IMR-90 (cell line): Measurements from ENCODE around the gene TSACC. TPM values are rescaled to one million over a fixed set of nuclear protein-coding genes. Genes with fewer than 3 reads are reported as not detected.

Source experiments
- ATAC-seq: fragments of 200-7000 bp; cut with Tn5 transposase; 2 replicates; pipeline ENCODE4 v1.9.1; 2020; ENCODE audit warnings: low read depth, mild to moderate bottlenecking, moderate library complexity
- BruUV-seq: library from RNA; stranded (reverse); fragments of 400-500 nt; replicated peaks from 2 replicates; lab custom pipeline; 2021; lab: Mats Ljungman, UMichigan
- CTCF ChIA-PET: fragments of 300-600 bp; formaldehyde crosslinking; extraction: SDS; loops from one replicate; lab custom pipeline; 2021; ENCODE audit warnings: antibody characterized with exemption; lab: Yijun Ruan, JAX
- POLR2A ChIA-PET: fragments of 300-600 bp; sonication (Branson Sonifier 250); formaldehyde crosslinking; loops from one replicate; lab custom pipeline; 2022; ENCODE audit warnings: antibody characterized with exemption; ENCODE audit not compliant: unreplicated experiment; lab: Charles Lee
- DNase-seq: peaks from one replicate; pipeline ENCODE4 v3.0.0; 2013
- H2AFZ ChIP-seq: replicated peaks from 2 replicates; pipeline ENCODE3; 2013; ENCODE audit warnings: low read length, mild to moderate bottlenecking; ENCODE audit not compliant: poor library complexity
- H2AK5ac ChIP-seq: 2 replicates; pipeline ENCODE4 v1.6.1; 2013; ENCODE audit warnings: low read depth, low read length, inconsistent platforms
- H2AK9ac ChIP-seq: replicated peaks from 2 replicates; pipeline ENCODE3; 2013; ENCODE audit warnings: mild to moderate bottlenecking, low read depth, low read length, moderate library complexity; ENCODE audit not compliant: poor library complexity
- H2BK120ac ChIP-seq: 2 replicates; pipeline ENCODE4 v1.6.1; 2013; ENCODE audit warnings: low read depth, low read length, inconsistent platforms
- H2BK15ac ChIP-seq: 3 replicates; pipeline ENCODE4 v1.6.1; 2013; ENCODE audit warnings: low read depth, low read length, inconsistent platforms
- H2BK20ac ChIP-seq: 2 replicates; pipeline ENCODE4 v1.6.1; 2013; ENCODE audit warnings: low read depth, mild to moderate bottlenecking, inconsistent platforms, low read length, moderate library complexity
- H2BK5ac ChIP-seq: 2 replicates; pipeline ENCODE4 v1.6.1; 2013; ENCODE audit warnings: mild to moderate bottlenecking, low read depth, low read length, inconsistent platforms; ENCODE audit not compliant: poor library complexity, severe bottlenecking
- H3K14ac ChIP-seq: replicated peaks from 2 replicates; pipeline ENCODE4 v1.6.1; 2013; ENCODE audit warnings: low read depth, low read length, inconsistent platforms
- H3K18ac ChIP-seq: 2 replicates; pipeline ENCODE4 v1.6.1; 2013; ENCODE audit warnings: low read depth, low read length, control low read depth
- H3K23ac ChIP-seq: 2 replicates; pipeline ENCODE4 v1.6.1; 2013; ENCODE audit warnings: low read depth, low read length, inconsistent platforms
- H3K27ac ChIP-seq: 2 replicates; pipeline ENCODE4 v1.5.1; 2013; ENCODE audit warnings: mild to moderate bottlenecking, control low read depth, low read length; ENCODE audit not compliant: insufficient read depth
- H3K27me3 ChIP-seq: 2 replicates; pipeline ENCODE4 v1.6.1; 2013; ENCODE audit warnings: low read length; ENCODE audit not compliant: control insufficient read depth, insufficient read depth
- H3K36me3 ChIP-seq: 2 replicates; pipeline ENCODE4 v1.6.1; 2013; ENCODE audit warnings: low read length, mixed read lengths; ENCODE audit not compliant: control insufficient read depth, insufficient read depth
- H3K4ac ChIP-seq: 2 replicates; pipeline ENCODE4 v1.6.1; 2013; ENCODE audit warnings: low read depth, low read length, inconsistent platforms
- H3K4me1 ChIP-seq: 2 replicates; pipeline ENCODE4 v1.6.1; 2013; ENCODE audit warnings: low read length, mixed read lengths; ENCODE audit not compliant: control insufficient read depth, insufficient read depth
- H3K4me2 ChIP-seq: 2 replicates; pipeline ENCODE4 v1.6.1; 2013; ENCODE audit warnings: low read depth, mild to moderate bottlenecking, control low read depth, low read length, moderate library complexity
- H3K4me3 ChIP-seq: 2 replicates; pipeline ENCODE4 v1.5.1; 2013; ENCODE audit warnings: low read depth, mild to moderate bottlenecking, control low read depth, low read length, moderate library complexity; ENCODE audit not compliant: insufficient read depth
- H3K56ac ChIP-seq: 2 replicates; pipeline ENCODE4 v1.6.1; 2013; ENCODE audit warnings: low read length, inconsistent platforms; ENCODE audit not compliant: insufficient read depth; ENCODE audit errors: extremely low read depth
- H3K79me1 ChIP-seq, 2 experiments: 2 replicates each; pipeline ENCODE4 v1.6.1; 2013; ENCODE audit warnings: low read length in 2 of 2, inconsistent platforms in 1 of 2, low read depth in 1 of 2
- H3K9ac ChIP-seq: 2 replicates; pipeline ENCODE4 v1.6.1; 2013; ENCODE audit warnings: low read depth, low read length, control low read depth
- H3K9me1 ChIP-seq: 2 replicates; pipeline ENCODE4 v1.6.1; 2013; ENCODE audit warnings: low read length, inconsistent platforms; ENCODE audit not compliant: insufficient read depth
- H3K9me3 ChIP-seq: 2 replicates; pipeline ENCODE4 v1.6.1; 2013; ENCODE audit warnings: low read length; ENCODE audit not compliant: control insufficient read depth, insufficient read depth
- H4K20me1 ChIP-seq: 2 replicates; pipeline ENCODE4 v1.6.1; 2013; ENCODE audit warnings: low read length, inconsistent platforms; ENCODE audit not compliant: insufficient read depth
- H4K5ac ChIP-seq: 2 replicates; pipeline ENCODE4 v1.6.1; 2013; ENCODE audit warnings: mild to moderate bottlenecking, low read depth, low read length, control low read depth
- H4K8ac ChIP-seq, 2 experiments: 2 replicates each; pipeline ENCODE4 v1.6.1; 2013; ENCODE audit warnings: low read depth in 2 of 2, low read length in 2 of 2, control low read depth in 1 of 2, inconsistent platforms in 1 of 2
- H4K91ac ChIP-seq: 2 replicates; pipeline ENCODE4 v1.6.1; 2013; ENCODE audit warnings: low read depth, low read length, inconsistent platforms; ENCODE audit not compliant: insufficient read depth
- BHLHE40 ChIP-seq: fragments of 150-350 bp; IDR thresholded peaks from 2 replicates; pipeline ENCODE4 v1.6.1; 2016; ENCODE audit warnings: mild to moderate bottlenecking, low read depth, low read length
- CEBPB ChIP-seq: IDR thresholded peaks from 2 replicates; pipeline ENCODE4 v1.6.1; 2012; ENCODE audit warnings: low read depth, low read length, improper control_type of control experiment
- CHD1 ChIP-seq: IDR thresholded peaks from 2 replicates; pipeline ENCODE4 v1.6.1; 2012; ENCODE audit warnings: low read depth, low read length, improper control_type of control experiment
- CTCF ChIP-seq: conservative IDR thresholded peaks from 2 replicates; pipeline ENCODE4 v1.5.1; 2012; ENCODE audit warnings: mild to moderate bottlenecking, low read depth, low read length, improper control_type of control experiment
- ELK1 ChIP-seq: fragments of 150-350 bp; IDR thresholded peaks from 2 replicates; pipeline ENCODE4 v1.6.1; 2016; ENCODE audit warnings: low read depth, mild to moderate bottlenecking, low read length, moderate library complexity, borderline replicate concordance
- FOS ChIP-seq: fragments of 150-350 bp; IDR thresholded peaks from 2 replicates; pipeline ENCODE4 v1.6.1; 2016; ENCODE audit warnings: low read depth, low read length
- MAFK ChIP-seq: IDR thresholded peaks from 2 replicates; pipeline ENCODE4 v1.6.1; 2012; ENCODE audit warnings: low read depth, low read length, improper control_type of control experiment
- MAZ ChIP-seq: IDR thresholded peaks from 2 replicates; pipeline ENCODE4 v1.6.1; 2012; ENCODE audit warnings: low read depth, mild to moderate bottlenecking, low read length, improper control_type of control experiment, moderate library complexity, borderline replicate concordance
- MXI1 ChIP-seq: IDR thresholded peaks from 2 replicates; pipeline ENCODE4 v1.6.1; 2012; ENCODE audit warnings: low read depth, mild to moderate bottlenecking, low read length, moderate library complexity, borderline replicate concordance
- NFE2L2 ChIP-seq: fragments of 150-350 bp; IDR thresholded peaks from 2 replicates; pipeline ENCODE4 v1.6.1; 2016; ENCODE audit warnings: low read depth, mild to moderate bottlenecking, low read length
- POLR2A ChIP-seq: IDR thresholded peaks from 2 replicates; pipeline ENCODE4 v1.6.1; 2012; ENCODE audit warnings: mild to moderate bottlenecking, low read depth, low read length
- RAD21 ChIP-seq: IDR thresholded peaks from 2 replicates; pipeline ENCODE4 v1.6.1; 2012; ENCODE audit warnings: low read length, improper control_type of control experiment
- RCOR1 ChIP-seq: IDR thresholded peaks from 2 replicates; pipeline ENCODE4 v1.6.1; 2012; ENCODE audit warnings: mild to moderate bottlenecking, low read length, improper control_type of control experiment; ENCODE audit not compliant: insufficient replicate concordance
- RFX5 ChIP-seq: IDR thresholded peaks from 2 replicates; pipeline ENCODE4 v1.8.0; 2012; ENCODE audit warnings: low read depth, mild to moderate bottlenecking, low read length, moderate library complexity
- SMC3 ChIP-seq: fragments of 150-350 bp; IDR thresholded peaks from 2 replicates; pipeline ENCODE4 v1.6.1; 2016; ENCODE audit warnings: low read depth, mild to moderate bottlenecking, antibody characterized with exemption, low read length, moderate library complexity
- USF2 ChIP-seq: fragments of 150-350 bp; IDR thresholded peaks from 2 replicates; pipeline ENCODE4 v1.6.1; 2017; ENCODE audit warnings: mild to moderate bottlenecking, antibody characterized with exemption, low read length, low read depth
- WGBS, 2 experiments: methylation state at CpG; one replicate each; pipeline versions ENCODE4 v1.1.5 to v1.1.7; 2013; ENCODE audit warnings: missing lambda C conversion rate in 2 of 2; ENCODE audit not compliant: insufficient read length in 1 of 2; ENCODE audit errors: extremely low coverage in 2 of 2; 5-methylcytosine and 5-hydroxymethylcytosine counted together
- dilution Hi-C: fragments of 300-500 bp; cut with HindIII; formaldehyde crosslinking; loops from one replicate; pipeline ENCODE4 v1.14.3; 2018; ENCODE audit warnings: low sequenced_read_pairs; ENCODE audit not compliant: unreplicated experiment
- in situ Hi-C: fragments of 300-500 bp; cut with MboI; formaldehyde crosslinking; loops from 3 replicates; pipeline ENCODE4 v1.14.3; 2019; ENCODE audit warnings: low sequenced_read_pairs, inconsistent platforms, mixed read lengths
- intact Hi-C: fragments of 100-400 bp; cut with micrococcal nuclease; formaldehyde crosslinking; loops from 2 replicates; pipeline ENCODE4 v1.10.0; 2022
- polyA plus RNA-seq, 3 experiments: library from polyadenylated mRNA; depleted of rRNA; stranded (reverse); fragments of >200 nt; gene quantifications; 2 replicates each; pipeline ENCODE4 v1.2.3, GENCODE V29; 2012; ENCODE audit warnings: low replicate concordance in 1 of 3
- total RNA-seq: library from RNA; depleted of rRNA; stranded (reverse); fragments of >200 nt; gene quantifications from 2 replicates; pipeline ENCODE4 v1.2.3, GENCODE V29; 2012

Gene TSACC
- total and polyA plus RNA-seq, 2 of the 4 experiments (the other 2 are of a cell fraction) = 0.75 TPM; not detected in 1

- H3K27me3 ChIP-seq = peaks cover 77% of the 10 kb centered on the region
- H2BK5ac ChIP-seq = no peak overlapping the region
- H3K56ac ChIP-seq = no peak overlapping the region
- no peaks in the 10 kb centered on the region for H3K9me3 ChIP-seq
- H3K23ac ChIP-seq = no peak overlapping the region
- H2AK9ac ChIP-seq = no peak overlapping the region
- no peak overlapping the region for H2BK120ac ChIP-seq
- no peak overlapping the region for H4K91ac ChIP-seq
- intact Hi-C loops = no loop called here
- no peak overlapping the region for H3K4ac ChIP-seq
- CTCF ChIA-PET = no interaction called here
- TF ChIP-seq MAZ = no peak
- no peak for TF ChIP-seq RCOR1
- no peak for TF ChIP-seq CTCF
- no peak for TF ChIP-seq MAFK
- no peak for TF ChIP-seq USF2
- no peak for TF ChIP-seq CEBPB
- no peak for TF ChIP-seq BHLHE40
- no peak for TF ChIP-seq SMC3
- no peak for TF ChIP-seq MXI1
- no peak for TF ChIP-seq POLR2A
- TF ChIP-seq CHD1 = no peak
- no peak for TF ChIP-seq RFX5
- TF ChIP-seq ELK1 = no peak
- TF ChIP-seq NFE2L2 = no peak
- no peak for TF ChIP-seq FOS
- no peak for TF ChIP-seq RAD21
- POLR2A ChIA-PET = no interaction called here
- WGBS, 2 experiments = no CpG with 5 or more reads among the region's 13 CpGs
- H4K5ac ChIP-seq = no peak overlapping the region
- no TSS peak for BruUV-seq
- no peak overlapping the region for H2AK5ac ChIP-seq
- no peak overlapping the region for H2BK15ac ChIP-seq
- H3K79me1 ChIP-seq = no peaks in the 10 kb centered on the region
- no peaks in the 10 kb centered on the region for H4K20me1 ChIP-seq
- no peak overlapping the region for H2BK20ac ChIP-seq
- H3K9me1 ChIP-seq = no peaks in the 10 kb centered on the region
- no peak overlapping the region for H2AFZ ChIP-seq
- dilution Hi-C loops = no loop called here
- H4K8ac ChIP-seq = no peak overlapping the region
- ATAC-seq (no peak), DNase-seq (no peak)
- no peak overlapping the region for H3K18ac ChIP-seq
- H3K9ac ChIP-seq = no peak overlapping the region
- H3K4me3 ChIP-seq = no peak overlapping the region
- in situ Hi-C loops = no loop called here
- no peaks in the 10 kb centered on the region for H3K36me3 ChIP-seq
- H3K4me1 ChIP-seq = no peaks in the 10 kb centered on the region
- no peak overlapping the region for H3K14ac ChIP-seq
- H3K27ac ChIP-seq = no peak overlapping the region
- H3K4me2 ChIP-seq = no peak overlapping the region
Measured at GRCh38 chr1:156392452-156392853, 54.1 kb downstream of the TSACC start.
